Erythroblast (primary cell): ENCODE measurements around the gene HLA-DQB1.

Experiments used
- GATA1 ChIP-seq: IDR thresholded peaks from 2 replicates; pipeline ENCODE4 v1.6.1; 2011; ENCODE audit warnings: low read depth, mild to moderate bottlenecking, control low read depth, low read length, moderate library complexity
- POLR2A ChIP-seq: IDR thresholded peaks from 2 replicates; pipeline ENCODE4 v1.6.1; 2011; ENCODE audit warnings: mild to moderate bottlenecking, low read length

GRCh38 chr6:32685603-32686002 lies 19.1 kb upstream of the HLA-DQB1 start:
- no peak for TF ChIP-seq POLR2A
- no peak for TF ChIP-seq GATA1
